SK-N-SH (cell line): Measurements from ENCODE around the gene RHBDD3. TPM values are rescaled to one million over a fixed set of nuclear protein-coding genes. Genes with fewer than 3 reads are reported as not detected.

ENCODE experiments used
- CTCF ChIA-PET: fragments of 300-600, 350-600 bp; formaldehyde crosslinking; extraction: SDS; loops from one replicate; lab custom pipeline; 2021; lab: Yijun Ruan, JAX
- POLR2A ChIA-PET: fragments of 350-600 bp; sonication (Branson Sonifier 250); formaldehyde crosslinking; extraction: SDS; loops from one replicate; lab custom pipeline; 2020; ENCODE audit warnings: antibody characterized with exemption, inconsistent platforms; lab: Yijun Ruan, JAX
- DNase-seq: peaks from one replicate; pipeline ENCODE4 v3.0.0; 2012
- H2AFZ ChIP-seq: fragments of 200-600 bp; sonication (generic); 2 replicates; pipeline ENCODE4 v1.8.1; 2016; ENCODE audit warnings: antibody characterized with exemption, mild to moderate bottlenecking, low read depth
- H3F3A ChIP-seq: fragments of 200-600 bp; sonication (generic); replicated peaks from 2 replicates; pipeline ENCODE3; 2016; ENCODE audit warnings: antibody characterized with exemption, mild to moderate bottlenecking; ENCODE audit not compliant: insufficient read depth
- H3K27ac ChIP-seq, 2 experiments: fragments of 200-500 bp in 1 of 2; fragments of 200-600 bp in 1 of 2; sonication (Bioruptor generic) in 1 of 2; sonication (generic), shearing (Covaris generic) in 1 of 2; 2 replicates each; pipeline versions ENCODE4 v1.5.1 to v1.6.1; 2014 to 2016; ENCODE audit warnings: low read depth in 2 of 2, inconsistent platforms in 1 of 2, low read length in 1 of 2, mild to moderate bottlenecking in 1 of 2, mixed read lengths in 1 of 2
- H3K27me3 ChIP-seq: fragments of 200-600 bp; sonication (generic), shearing (Covaris generic); 2 replicates; pipeline ENCODE4 v1.6.1; 2016; ENCODE audit warnings: mixed run types; ENCODE audit not compliant: insufficient read depth
- H3K36me3 ChIP-seq, 2 experiments: fragments of 200-500 bp in 1 of 2; fragments of 200-600 bp in 1 of 2; sonication (Bioruptor generic) in 1 of 2; sonication (generic) in 1 of 2; replicated peaks in 1 of 2; 2 replicates each; pipeline versions ENCODE3 to v1.5.1; 2014 to 2016; ENCODE audit warnings: low read length in 1 of 2, mild to moderate bottlenecking in 1 of 2; ENCODE audit not compliant: insufficient read depth in 2 of 2, control insufficient read depth in 1 of 2
- H3K4me1 ChIP-seq, 2 experiments: fragments of 200-500 bp in 1 of 2; fragments of 200-600 bp in 1 of 2; sonication (Bioruptor generic) in 1 of 2; sonication (generic), shearing (Covaris generic) in 1 of 2; 2 replicates each; pipeline versions ENCODE4 v1.5.1 to v1.6.1; 2014 to 2016; ENCODE audit warnings: low read depth in 1 of 2, low read length in 1 of 2, mixed run types in 1 of 2; ENCODE audit not compliant: insufficient read depth in 2 of 2, control insufficient read depth in 1 of 2
- H3K4me2 ChIP-seq: fragments of 200-600 bp; sonication (generic), shearing (Covaris generic); 2 replicates; pipeline ENCODE4 v1.6.1; 2017; ENCODE audit warnings: mixed run types
- H3K4me3 ChIP-seq, 2 experiments: fragments of 200-500 bp in 1 of 2; fragments of 200-600 bp in 1 of 2; sonication (Bioruptor generic) in 1 of 2; sonication (generic), shearing (Covaris generic) in 1 of 2; 2 replicates each; pipeline versions ENCODE4 v1.5.1 to v1.8.1; 2014 to 2016; ENCODE audit warnings: low read depth in 2 of 2, inconsistent platforms in 1 of 2, low read length in 1 of 2, mild to moderate bottlenecking in 1 of 2, mixed read lengths in 1 of 2, moderate library complexity in 1 of 2
- H3K79me2 ChIP-seq: fragments of 200-600 bp; sonication (generic); 2 replicates; pipeline ENCODE4 v1.8.1; 2017; ENCODE audit warnings: mild to moderate bottlenecking; ENCODE audit not compliant: insufficient read depth
- H3K9ac ChIP-seq: fragments of 200-600 bp; sonication (generic); 2 replicates; pipeline ENCODE4 v1.6.1; 2017; ENCODE audit warnings: mixed run types
- H3K9me2 ChIP-seq: fragments of 200-600 bp; sonication (generic); 2 replicates; pipeline ENCODE4 v1.6.1; 2017; ENCODE audit warnings: mixed run types
- H3K9me3 ChIP-seq: fragments of 200-600 bp; sonication (generic); 2 replicates; pipeline ENCODE4 v1.6.1; 2017; ENCODE audit warnings: mixed run types, mild to moderate bottlenecking, moderate library complexity
- H4K20me1 ChIP-seq: fragments of 200-600 bp; sonication (generic); 2 replicates; pipeline ENCODE4 v1.6.1; 2017; ENCODE audit warnings: mild to moderate bottlenecking, mixed run types; ENCODE audit not compliant: insufficient read depth
- CHD2 ChIP-seq: fragments of 150-350 bp; IDR thresholded peaks from 2 replicates; pipeline ENCODE4 v1.6.1; 2018; ENCODE audit warnings: low read length; ENCODE audit not compliant: partially characterized antibody
- ELF1 ChIP-seq: IDR thresholded peaks from 2 replicates; pipeline ENCODE4 v1.4.0; 2012
- EP300 ChIP-seq, 2 experiments: IDR thresholded peaks; 2 replicates each; pipeline versions ENCODE4 v1.4.0 to v1.6.1; 2012; ENCODE audit warnings: borderline replicate concordance in 1 of 2, low read depth in 1 of 2, low read length in 1 of 2
- FOXJ3 ChIP-seq: sonication (generic); formaldehyde crosslinking; IDR thresholded peaks from 2 replicates; pipeline ENCODE4 v1.5.1; 2020; ENCODE audit warnings: mild to moderate bottlenecking, missing genetic modification reagents
- MEF2A ChIP-seq: IDR thresholded peaks from 2 replicates; pipeline ENCODE4 v1.4.0; 2012; ENCODE audit warnings: low read depth, borderline replicate concordance
- RAD21 ChIP-seq: IDR thresholded peaks from 2 replicates; pipeline ENCODE4 v1.6.1; 2012; ENCODE audit warnings: mild to moderate bottlenecking, low read length
- RCOR1 ChIP-seq: fragments of 150-350 bp; IDR thresholded peaks from 2 replicates; pipeline ENCODE4 v1.6.1; 2017; ENCODE audit warnings: antibody characterized with exemption, low read length
- SIN3A ChIP-seq: IDR thresholded peaks from 2 replicates; pipeline ENCODE4 v1.6.1; 2012; ENCODE audit warnings: low read depth, mild to moderate bottlenecking, low read length, moderate library complexity, borderline replicate concordance
- SMC3 ChIP-seq: IDR thresholded peaks from 2 replicates; pipeline ENCODE4 v1.6.1; 2012; ENCODE audit warnings: low read depth, low read length, improper control_type of control experiment
- TCF12 ChIP-seq: IDR thresholded peaks from 2 replicates; pipeline ENCODE4 v1.4.0; 2012
- YY1 ChIP-seq: IDR thresholded peaks from 2 replicates; pipeline ENCODE4 v1.4.0; 2012; ENCODE audit warnings: low read depth, mild to moderate bottlenecking
- WGBS: methylation state at CpG from one replicate; pipeline ENCODE4 v1.1.6; 2017; ENCODE audit warnings: low lambda C conversion rate; 5-methylcytosine and 5-hydroxymethylcytosine counted together
- polyA plus RNA-seq, 3 experiments: library from polyadenylated mRNA; depleted of rRNA; stranded (reverse); fragments of >200 nt; gene quantifications; 2 replicates each; pipeline ENCODE4 v1.2.3, GENCODE V29; 2012
- TF ChIP-seq, protein P1 (sequence below): fragments of 200-600 bp; sonication (generic); IDR thresholded peaks from 2 replicates; pipeline ENCODE4 v1.6.1; 2017; ENCODE audit warnings: antibody characterized with exemption, mild to moderate bottlenecking, moderate library complexity
- TF ChIP-seq, protein P2 (sequence below): fragments of 150-350 bp; IDR thresholded peaks from 2 replicates; pipeline ENCODE4 v1.6.1; 2016; ENCODE audit warnings: mild to moderate bottlenecking, low read depth, low read length
- TF ChIP-seq, protein P3 (sequence below): fragments of 150-350 bp; IDR thresholded peaks from 2 replicates; pipeline ENCODE4 v1.6.1; 2017; ENCODE audit warnings: antibody characterized with exemption, low read length, low read depth, borderline replicate concordance
- TF ChIP-seq, protein P4 (sequence below): IDR thresholded peaks from 2 replicates; pipeline ENCODE4 v1.4.0; 2012; ENCODE audit warnings: low read depth, borderline replicate concordance
- TF ChIP-seq, protein P5 (sequence below): IDR thresholded peaks from 2 replicates; pipeline ENCODE4 v1.4.0; 2012; ENCODE audit warnings: low read depth, borderline replicate concordance

RHBDD3 gene
- polyA plus RNA-seq, 1 of the 3 experiments (the other 2 are of a cell fraction) = 19.0 TPM

DNA sequence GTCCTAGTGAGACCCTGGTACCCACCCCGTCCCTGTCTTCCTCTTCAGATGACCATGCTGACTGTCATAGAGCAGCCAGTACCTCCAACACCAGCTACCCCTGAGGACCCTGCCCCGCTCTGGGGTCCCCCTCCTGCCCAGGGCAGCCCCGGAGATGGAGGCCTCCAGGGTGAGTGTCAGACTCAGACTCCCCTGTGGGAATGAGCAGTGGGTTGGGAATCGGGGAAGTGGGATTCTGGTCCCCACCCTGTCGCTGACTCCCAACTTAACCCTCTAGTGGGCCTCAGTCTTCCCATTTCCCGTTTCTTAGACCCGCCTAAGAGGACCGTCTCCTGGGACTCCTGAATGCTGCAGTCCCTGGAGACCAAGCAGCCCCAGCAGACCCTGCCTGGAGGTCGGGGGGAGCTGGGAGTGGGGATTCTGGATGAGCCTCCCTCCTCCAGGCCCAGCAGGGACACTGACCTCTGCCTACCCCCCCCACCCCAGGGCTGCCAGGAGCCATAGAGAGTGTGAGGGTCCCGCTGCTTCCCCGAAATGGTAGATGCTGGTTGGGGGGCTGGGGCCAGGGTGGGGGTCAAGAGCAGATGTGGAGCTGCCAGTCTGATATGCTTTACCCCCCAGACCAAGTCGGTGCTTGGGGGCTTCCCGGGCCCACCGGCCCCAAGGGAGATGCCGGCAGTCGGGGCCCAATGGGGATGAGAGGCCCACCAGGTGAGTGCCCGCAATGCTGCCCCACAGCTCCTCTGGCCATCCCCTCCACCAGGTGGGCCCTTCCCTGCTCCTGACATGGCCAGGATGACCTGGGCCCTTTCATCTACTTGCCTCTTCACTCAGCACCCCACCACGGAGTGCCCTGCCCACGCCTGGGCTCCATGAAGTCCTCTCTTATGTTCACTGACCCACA is 36.6 kb downstream of the RHBDD3 start (continued):
- TF ChIP-seq, protein P1, sequence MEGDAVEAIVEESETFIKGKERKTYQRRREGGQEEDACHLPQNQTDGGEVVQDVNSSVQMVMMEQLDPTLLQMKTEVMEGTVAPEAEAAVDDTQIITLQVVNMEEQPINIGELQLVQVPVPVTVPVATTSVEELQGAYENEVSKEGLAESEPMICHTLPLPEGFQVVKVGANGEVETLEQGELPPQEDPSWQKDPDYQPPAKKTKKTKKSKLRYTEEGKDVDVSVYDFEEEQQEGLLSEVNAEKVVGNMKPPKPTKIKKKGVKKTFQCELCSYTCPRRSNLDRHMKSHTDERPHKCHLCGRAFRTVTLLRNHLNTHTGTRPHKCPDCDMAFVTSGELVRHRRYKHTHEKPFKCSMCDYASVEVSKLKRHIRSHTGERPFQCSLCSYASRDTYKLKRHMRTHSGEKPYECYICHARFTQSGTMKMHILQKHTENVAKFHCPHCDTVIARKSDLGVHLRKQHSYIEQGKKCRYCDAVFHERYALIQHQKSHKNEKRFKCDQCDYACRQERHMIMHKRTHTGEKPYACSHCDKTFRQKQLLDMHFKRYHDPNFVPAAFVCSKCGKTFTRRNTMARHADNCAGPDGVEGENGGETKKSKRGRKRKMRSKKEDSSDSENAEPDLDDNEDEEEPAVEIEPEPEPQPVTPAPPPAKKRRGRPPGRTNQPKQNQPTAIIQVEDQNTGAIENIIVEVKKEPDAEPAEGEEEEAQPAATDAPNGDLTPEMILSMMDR = no peak
- TF ChIP-seq YY1 = no peak

DNA sequence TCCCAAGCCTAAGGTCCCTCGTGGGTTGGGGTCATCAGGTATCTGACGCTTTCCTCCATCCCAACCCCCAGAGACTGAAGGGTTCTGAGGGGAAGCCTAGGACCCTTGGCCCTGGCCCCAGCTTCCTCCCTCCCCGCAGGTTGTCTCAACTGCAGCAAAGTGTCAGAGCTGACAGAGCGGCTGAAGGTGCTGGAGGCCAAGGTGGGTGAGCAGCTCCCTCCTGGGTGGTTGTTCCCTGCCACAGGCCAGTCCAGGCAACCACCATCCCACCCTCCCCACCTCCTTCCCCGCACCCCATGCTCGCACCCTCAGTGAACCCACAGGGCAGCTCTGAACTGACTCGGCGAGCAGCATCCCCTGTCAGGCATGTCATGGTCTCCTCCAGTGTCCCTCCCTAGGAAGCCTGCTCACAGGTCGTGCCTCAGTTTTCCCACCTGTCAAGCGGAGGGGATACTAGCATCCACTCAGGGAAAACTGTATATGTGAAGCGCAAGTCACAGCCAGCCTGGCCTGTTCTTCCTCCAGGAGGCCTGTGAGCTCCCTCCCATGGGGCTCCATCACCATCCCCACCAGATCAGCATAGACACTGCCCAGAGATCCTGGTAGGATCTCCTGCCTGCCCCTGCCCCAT is 41.3 kb downstream of the RHBDD3 start:
- no peak overlapping the region for H3K9ac ChIP-seq
- no peaks in the 10 kb centered on the region for H3F3A ChIP-seq
- H3K27ac ChIP-seq = no peak overlapping the region
- peak; percentile 19 for DNase-seq
- ChIA-PET CTCF (interaction anchor here (4.1 kb wide), 1 partner anchor 19 kb away, joined by 21 read pairs; no protein-coding TSS in a partner anchor), POLR2A (no interaction called here)
- TF ChIP-seq EP300 (IDR thresholded peaks at IDR 0.05; ENCODE audit: borderline replicate concordance in 1 of 2, low read depth in 1 of 2, low read length in 1 of 2) (no peak), SMC3 (no peak), ELF1 (no peak), MEF2A (no peak), FOXJ3 (CRISPR knock-in tag) (no peak), SIN3A (no peak), RCOR1 (no peak), TCF12 (no peak), CHD2 (no peak), RAD21 (no peak)
- TF ChIP-seq, protein P2, sequence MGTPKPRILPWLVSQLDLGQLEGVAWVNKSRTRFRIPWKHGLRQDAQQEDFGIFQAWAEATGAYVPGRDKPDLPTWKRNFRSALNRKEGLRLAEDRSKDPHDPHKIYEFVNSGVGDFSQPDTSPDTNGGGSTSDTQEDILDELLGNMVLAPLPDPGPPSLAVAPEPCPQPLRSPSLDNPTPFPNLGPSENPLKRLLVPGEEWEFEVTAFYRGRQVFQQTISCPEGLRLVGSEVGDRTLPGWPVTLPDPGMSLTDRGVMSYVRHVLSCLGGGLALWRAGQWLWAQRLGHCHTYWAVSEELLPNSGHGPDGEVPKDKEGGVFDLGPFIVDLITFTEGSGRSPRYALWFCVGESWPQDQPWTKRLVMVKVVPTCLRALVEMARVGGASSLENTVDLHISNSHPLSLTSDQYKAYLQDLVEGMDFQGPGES = no peak
- TF ChIP-seq, protein P3, sequence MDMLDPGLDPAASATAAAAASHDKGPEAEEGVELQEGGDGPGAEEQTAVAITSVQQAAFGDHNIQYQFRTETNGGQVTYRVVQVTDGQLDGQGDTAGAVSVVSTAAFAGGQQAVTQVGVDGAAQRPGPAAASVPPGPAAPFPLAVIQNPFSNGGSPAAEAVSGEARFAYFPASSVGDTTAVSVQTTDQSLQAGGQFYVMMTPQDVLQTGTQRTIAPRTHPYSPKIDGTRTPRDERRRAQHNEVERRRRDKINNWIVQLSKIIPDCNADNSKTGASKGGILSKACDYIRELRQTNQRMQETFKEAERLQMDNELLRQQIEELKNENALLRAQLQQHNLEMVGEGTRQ = no peak
- TF ChIP-seq, protein P4, sequence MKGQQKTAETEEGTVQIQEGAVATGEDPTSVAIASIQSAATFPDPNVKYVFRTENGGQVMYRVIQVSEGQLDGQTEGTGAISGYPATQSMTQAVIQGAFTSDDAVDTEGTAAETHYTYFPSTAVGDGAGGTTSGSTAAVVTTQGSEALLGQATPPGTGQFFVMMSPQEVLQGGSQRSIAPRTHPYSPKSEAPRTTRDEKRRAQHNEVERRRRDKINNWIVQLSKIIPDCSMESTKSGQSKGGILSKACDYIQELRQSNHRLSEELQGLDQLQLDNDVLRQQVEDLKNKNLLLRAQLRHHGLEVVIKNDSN = no peak
- TF ChIP-seq, protein P5, sequence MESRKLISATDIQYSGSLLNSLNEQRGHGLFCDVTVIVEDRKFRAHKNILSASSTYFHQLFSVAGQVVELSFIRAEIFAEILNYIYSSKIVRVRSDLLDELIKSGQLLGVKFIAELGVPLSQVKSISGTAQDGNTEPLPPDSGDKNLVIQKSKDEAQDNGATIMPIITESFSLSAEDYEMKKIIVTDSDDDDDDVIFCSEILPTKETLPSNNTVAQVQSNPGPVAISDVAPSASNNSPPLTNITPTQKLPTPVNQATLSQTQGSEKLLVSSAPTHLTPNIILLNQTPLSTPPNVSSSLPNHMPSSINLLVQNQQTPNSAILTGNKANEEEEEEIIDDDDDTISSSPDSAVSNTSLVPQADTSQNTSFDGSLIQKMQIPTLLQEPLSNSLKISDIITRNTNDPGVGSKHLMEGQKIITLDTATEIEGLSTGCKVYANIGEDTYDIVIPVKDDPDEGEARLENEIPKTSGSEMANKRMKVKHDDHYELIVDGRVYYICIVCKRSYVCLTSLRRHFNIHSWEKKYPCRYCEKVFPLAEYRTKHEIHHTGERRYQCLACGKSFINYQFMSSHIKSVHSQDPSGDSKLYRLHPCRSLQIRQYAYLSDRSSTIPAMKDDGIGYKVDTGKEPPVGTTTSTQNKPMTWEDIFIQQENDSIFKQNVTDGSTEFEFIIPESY = no peak
- TF ChIP-seq, protein P1 = no peak
- H3K9me3 ChIP-seq = no peaks in the 10 kb centered on the region
- no peaks in the 10 kb centered on the region for H3K9me2 ChIP-seq
- no peak overlapping the region for H3K4me3 ChIP-seq
- H3K79me2 ChIP-seq = no peaks in the 10 kb centered on the region
- 74% methylated on average over 3 of the region's 11 CpGs for WGBS
- no peak overlapping the region for H3K4me2 ChIP-seq
- no peaks in the 10 kb centered on the region for H3K36me3 ChIP-seq
- H3K4me1 ChIP-seq = peaks cover 0 to 10% of the 10 kb centered on the region in 2 experiments; a peak in 1 of 4 replicates
- H3K27me3 ChIP-seq = no peaks in the 10 kb centered on the region
- no peaks in the 10 kb centered on the region for H4K20me1 ChIP-seq
- no peak overlapping the region for H2AFZ ChIP-seq
